Stimulated activated CD8-positive, alpha-beta memory T cell treated with anti-CD3 and anti-CD28 coated beads, Interleukin-4, amount 100 ng/mL, for 4 hours (primary cell): ENCODE results near the gene LRRC59.

Experiments
- DNase-seq, 2 donors: peaks; one replicate each; pipeline ENCODE4 v3.0.0-alpha.2; 2020; ENCODE audit warnings: low read depth in 2 of 2, low spot score in 1 of 2

LRRC59 gene

DNA sequence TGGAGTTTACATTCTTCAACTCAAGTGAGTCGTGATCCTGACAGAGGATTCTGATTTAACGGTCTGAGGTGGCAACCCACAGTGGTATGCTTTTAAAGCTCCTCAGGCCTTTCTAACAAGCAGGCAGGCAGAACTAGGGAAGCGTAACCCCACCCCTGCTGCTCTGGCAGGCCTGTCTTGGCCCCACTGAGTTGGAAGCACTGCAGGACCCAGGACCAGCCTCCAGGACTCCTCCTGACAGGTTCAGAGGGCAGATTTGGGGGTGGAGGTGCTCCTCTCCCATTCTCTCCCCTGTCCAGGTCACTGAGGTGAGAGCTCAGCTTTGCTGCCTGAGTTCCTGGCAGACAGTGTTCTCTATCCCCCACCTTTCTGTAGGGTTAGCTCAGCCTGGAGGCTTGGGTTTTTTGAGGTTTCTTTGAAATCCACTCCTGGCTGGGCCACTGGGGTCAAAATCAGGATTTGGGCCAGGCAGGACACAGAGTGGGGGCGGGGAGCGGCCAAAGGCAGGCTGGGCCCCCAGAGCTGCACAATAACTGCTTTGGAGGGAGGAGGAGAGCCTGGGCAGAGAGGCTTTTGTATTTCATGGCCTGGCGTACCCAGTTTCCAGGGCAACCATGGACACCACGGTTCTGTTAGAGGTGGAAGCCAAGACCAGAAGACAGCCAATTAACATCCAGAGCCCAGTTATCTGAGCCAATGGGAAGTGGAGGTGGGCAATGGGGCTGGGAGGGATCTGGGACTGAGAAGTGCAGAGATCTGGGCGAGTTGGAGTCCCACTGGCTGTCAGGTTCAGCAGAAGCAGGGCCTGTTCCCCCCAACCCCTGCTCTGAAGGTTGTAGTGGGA, 33.9 kb downstream of the LRRC59 start:
- DNase-seq: no peak

DNA sequence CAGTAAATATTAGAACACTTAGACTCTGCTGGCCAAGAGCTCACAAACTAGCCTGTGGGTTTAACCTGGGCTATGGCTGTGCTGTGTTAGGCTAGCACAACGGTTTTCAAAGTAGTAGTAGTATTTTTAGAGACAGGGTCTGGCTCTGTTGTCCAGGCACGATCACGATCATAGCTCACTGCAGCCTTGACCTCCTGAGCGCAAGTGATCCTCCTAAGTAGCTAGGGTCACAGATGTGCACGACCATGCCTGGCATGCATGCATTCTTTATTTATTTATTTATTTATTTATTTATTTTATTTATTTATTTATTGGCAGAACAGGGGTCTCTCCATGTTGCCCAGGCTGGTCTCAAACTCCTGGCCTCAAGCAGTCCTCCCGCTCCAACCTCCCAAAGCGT, 34.7 kb downstream of the LRRC59 start:
- DNase-seq: no peak

DNA sequence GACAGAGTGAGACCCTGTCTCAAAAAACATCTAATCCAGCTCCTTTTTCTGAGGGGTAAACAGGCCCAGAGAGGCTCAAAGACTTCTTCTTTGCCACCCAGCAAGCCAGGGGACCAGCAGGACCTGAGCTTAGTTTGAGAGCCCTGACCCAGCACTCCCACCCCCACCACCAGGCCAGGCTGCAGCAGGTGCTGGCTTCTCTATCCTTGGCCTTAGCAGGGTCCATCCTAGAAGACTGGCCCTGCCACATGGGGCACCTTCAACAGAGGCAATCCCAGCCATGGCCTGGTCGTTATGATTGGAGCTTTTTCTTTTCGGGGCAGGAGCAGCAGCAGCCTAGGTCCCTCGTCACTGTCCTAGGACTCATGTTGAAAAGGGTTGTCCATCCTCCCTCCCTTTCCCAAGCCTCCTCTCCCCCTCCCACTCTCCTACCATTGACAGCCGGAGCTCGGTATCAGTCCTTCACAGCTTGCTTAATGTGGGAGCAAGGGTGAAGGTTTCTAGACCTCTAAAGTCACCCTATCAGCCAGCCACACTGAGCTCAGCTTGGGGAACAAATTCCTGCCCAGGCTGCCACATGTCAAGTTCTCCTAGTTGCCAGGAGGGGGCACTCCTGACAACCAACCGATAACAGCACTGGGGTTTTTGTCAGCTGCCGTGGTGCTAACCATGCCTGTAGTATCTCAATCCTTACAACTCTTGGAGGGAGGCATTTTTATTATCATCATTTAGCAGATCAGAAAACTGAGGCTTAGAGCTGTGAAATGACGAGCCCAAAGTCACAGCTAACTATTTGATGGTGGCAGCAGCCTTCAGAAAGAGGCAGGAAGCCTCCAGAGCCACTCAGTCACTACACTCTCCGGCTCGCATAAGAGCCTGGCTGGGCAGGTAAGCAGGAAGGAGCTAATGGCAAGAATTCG, 35.5 kb downstream of the LRRC59 start:
- DNase-seq: peak; percentile 26 to 39

DNA sequence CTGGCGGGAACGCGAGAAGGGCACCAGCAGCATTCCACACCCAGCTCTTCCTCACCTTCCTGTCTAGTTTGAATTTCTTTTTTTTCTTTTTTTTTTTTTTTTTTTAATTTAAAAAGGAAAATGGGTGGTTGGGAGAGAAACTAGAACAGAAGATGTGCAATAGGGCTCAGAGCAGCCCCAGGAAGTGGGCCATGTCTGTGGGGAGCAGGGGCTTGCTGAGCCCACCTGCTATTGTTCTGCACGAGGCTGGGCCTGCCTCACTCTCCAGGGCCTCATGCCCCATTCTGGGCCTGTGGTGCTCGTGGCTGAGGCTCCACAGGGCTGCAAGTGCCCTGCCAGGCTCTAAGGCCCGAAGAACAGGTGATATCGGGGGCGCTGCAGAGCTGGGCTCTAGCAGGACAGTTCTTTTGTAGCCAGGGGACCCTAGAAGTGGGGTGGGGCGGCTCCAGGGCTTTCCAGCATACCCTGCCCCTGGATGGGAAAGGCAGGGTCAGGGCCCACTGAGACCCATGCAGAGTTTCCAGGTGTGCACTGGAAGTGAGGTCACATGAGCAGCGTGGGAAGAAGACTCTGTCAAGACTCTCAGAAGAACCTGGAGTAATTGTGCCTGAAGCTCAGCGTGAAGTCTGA, 36.7 kb downstream of the LRRC59 start:
- DNase-seq: no peak

DNA sequence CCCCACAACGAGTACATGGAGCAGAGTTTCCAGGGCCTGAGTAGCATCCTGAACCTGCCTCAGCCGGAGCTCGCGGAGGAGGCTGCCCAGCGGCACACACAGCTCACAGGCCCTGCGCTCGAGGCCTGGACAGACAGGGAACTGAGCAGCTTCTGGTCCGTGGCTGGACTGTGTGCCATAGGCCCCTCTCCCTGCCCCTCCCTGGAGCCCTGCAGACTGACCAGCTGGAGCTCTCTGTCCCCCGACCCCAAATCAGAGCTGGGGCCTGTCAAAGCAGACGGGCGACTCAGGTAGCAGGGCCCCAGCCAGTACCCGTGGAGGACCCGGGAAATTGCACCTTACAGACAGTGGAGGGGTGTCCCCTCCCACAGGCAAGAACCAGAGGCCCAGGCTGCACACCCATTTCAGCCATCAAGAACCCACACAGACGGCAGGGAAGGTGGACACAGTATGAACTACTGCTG, 37.3 kb downstream of the LRRC59 start:
- DNase-seq: no peak

DNA sequence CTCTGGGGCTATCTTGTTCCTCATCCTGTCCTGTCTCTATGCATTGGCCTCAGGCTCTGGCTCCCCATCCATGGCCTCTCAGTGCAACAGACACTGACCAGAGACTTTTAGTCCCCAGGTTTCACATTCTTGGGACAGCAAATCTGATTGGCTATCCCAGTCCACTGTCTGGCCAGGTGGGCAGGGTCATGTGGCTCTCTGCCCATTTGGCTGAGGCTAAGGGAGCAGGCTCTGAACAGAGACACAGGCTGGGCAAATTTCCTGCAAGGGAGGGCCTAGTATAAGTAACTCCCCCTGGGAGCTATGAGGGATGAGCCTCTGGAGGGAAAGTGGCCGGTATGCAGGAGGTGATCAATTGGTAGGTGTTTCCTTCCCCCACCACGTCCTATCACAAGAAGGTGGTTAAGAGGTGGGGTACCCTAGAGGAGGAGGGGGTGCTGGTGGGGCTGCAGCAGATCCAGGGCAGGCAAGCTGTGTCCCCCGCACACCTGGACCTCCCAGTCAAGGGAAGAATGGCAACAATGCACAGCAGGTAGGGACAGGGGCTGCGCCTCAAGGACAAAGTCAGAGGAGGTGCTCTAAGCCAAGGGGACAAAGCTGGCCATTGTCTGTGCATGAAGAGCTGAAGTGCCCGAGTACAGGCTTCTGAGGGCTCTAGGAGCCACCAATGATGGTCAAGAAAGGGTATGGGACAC, 38.2 kb downstream of the LRRC59 start:
- no peak for DNase-seq

DNA sequence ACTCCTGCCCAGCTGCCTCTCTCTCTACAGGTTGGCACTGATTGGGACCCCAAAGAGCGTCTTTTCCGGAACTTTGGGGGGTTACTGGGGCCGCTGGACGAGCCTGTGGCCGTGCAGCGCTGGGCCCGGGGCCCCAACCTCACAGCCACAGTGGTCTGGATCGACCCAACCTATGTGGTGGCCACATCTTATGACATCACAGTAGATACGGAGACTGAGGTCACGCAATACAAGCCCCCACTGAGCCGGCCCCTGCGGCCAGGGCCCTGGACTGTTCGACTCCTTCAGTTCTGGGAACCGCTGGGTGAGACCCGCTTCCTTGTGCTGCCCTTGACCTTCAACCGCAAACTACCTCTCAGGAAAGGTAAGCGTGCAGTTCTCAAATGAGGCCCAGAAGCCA, 39.1 kb downstream of the LRRC59 start:
- no peak for DNase-seq

DNA sequence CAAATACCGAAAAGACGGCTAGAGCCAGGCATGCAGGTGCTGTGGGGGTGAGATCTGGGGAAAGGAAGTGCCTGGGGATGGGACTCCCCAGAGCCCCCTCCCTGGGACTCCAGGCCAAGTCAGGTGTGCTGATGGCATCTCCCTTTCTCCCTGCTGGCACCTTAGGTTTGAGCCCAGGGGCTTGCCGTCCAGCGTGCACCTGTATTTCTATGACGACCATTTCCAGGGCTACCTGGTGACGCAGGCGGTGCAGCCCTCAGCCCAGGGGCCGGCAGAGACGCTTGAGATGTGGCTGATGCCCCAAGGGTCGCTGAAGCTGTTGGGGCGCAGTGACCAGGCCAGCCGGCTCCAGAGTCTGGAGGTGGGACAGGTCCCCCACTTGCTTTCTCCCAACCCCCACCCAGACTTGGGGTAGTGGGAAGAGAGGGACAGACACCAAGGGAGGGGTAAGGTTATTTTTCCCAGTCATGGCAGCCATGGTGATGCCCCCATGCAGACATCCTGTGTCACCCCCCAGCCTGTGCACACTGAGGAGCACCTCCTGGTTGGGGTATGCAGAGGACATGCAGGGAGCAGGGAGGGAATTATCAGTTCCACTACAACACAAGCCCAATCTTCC, 40.3 kb downstream of the LRRC59 start:
- no peak for DNase-seq

DNA sequence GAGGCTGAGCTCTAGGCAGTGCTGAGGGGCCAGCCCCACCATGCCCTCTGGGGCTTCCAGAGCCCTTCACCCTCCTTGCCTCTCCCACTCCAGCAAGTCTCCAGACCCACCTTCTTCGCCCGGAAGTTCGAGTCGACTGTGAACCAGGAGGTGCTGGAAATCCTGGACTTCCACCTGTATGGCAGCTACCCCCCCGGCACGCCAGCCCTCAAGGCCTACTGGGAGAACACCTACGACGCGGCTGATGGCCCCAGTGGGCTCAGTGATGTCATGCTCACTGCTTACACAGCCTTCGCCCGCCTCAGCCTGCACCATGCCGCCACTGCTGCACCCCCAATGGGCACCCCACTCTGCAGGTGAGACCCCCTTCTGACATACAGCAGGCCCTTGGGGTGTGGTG, 40.9 kb downstream of the LRRC59 start:
- no peak for DNase-seq

DNA sequence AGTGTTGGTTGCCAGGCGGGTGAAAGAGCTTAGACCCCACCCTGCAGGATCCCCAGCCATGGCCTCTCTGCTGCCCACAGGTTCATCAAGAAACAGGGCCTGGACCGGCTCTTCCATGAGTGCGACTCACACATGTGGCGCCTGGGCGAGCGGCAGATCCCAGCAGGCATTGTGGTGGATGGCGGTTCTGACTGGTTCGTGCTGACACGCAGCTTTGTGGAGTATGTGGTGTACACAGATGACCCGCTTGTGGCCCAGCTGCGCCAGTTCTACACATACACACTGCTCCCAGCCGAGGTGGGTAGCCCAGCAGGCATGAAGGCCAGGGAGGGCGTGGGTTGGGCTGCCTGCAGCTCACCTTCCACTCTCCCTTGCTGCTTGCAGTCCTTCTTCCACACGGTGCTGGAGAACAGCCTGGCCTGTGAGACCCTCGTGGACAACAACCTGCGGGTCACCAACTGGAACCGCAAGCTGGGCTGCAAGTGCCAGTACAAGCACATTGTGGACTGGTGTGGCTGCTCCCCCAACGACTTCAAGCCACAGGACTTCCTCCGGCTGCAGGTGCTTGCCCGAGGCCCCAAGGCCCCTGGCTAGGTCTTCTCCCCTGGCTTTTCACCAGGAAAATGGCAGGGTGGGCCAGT, 41.5 kb downstream of the LRRC59 start:
- DNase-seq: no peak

DNA sequence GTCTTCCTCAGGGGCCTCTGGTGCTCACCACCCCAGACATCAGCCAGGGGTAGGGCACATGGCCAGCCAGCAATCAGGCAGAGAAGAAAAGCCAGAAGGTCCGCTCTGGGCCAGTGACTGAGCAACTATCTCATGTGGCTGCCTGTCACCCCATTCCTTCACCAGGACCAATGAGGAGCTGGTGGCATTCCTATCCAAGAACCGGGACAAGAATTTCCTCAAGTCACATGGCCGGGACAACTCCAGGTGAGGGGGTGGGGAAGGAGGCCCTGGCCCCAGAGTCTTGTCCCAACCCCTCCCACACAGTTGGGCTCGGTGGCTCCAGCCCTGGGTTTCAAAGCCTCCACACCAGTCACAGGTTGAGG, 42.0 kb downstream of the LRRC59 start:
- DNase-seq: no peak

DNA sequence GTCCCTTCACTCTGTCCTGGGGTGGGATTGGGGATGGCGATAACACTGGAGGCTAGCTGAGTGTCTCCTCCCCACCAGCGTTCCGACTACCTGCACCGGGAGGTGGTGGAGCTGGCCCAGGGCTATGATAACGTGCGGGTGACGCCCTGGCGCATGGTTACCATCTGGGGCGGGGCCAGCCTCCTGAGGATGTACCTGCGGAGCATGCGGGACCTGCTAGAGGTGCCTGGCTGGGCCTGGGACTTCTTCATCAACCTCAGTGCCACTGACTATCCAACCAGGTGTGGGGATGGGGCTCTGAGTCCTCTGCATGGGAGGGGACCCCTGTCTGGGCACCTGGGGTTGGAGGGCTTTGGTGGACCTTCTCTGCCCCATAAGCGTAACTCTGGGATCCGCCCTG, 42.5 kb downstream of the LRRC59 start:
- DNase-seq: no peak

DNA sequence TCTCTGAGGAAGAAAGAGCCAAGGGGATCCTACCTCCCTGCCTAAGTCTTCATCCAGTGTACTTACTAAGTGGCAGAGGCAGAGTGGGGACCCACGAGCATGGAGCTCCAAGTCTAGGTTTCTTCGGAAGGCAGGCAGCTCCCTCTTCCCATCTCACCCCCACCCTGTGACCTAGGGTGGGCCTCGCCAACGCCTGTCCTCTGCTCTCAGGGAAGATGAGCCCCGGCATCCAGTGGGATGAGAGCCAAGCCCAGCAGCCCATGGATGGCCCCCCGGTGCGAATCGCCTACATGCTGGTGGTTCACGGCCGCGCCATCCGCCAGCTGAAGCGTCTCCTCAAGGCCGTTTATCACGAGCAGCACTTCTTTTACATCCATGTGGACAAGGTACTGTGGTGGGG, 43.1 kb downstream of the LRRC59 start:
- no peak for DNase-seq

DNA sequence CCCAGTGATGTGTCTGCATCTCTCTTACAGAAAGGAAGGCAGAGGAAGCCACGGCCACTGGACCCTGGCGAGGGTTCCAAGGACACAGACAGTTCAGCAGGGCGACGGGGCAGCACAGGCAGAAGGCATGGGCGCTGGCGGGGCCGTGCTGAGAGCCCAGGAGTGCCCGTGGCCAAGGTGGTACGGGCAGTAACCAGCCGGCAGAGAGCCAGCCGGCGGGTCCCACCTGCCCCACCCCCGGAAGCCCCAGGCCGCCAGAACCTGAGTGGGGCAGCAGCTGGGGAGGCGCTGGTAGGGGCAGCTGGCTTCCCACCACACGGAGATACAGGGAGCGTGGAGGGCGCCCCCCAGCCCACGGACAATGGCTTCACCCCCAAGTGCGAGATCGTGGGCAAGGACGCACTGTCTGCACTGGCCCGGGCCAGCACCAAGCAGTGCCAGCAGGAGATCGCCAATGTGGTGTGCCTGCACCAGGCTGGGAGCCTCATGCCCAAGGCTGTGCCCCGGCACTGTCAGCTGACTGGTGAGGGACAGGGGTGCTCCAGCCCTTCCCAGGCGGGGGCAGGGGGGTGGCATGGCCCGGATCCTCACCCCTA, 43.6 kb downstream of the LRRC59 start:
- no peak for DNase-seq

DNA sequence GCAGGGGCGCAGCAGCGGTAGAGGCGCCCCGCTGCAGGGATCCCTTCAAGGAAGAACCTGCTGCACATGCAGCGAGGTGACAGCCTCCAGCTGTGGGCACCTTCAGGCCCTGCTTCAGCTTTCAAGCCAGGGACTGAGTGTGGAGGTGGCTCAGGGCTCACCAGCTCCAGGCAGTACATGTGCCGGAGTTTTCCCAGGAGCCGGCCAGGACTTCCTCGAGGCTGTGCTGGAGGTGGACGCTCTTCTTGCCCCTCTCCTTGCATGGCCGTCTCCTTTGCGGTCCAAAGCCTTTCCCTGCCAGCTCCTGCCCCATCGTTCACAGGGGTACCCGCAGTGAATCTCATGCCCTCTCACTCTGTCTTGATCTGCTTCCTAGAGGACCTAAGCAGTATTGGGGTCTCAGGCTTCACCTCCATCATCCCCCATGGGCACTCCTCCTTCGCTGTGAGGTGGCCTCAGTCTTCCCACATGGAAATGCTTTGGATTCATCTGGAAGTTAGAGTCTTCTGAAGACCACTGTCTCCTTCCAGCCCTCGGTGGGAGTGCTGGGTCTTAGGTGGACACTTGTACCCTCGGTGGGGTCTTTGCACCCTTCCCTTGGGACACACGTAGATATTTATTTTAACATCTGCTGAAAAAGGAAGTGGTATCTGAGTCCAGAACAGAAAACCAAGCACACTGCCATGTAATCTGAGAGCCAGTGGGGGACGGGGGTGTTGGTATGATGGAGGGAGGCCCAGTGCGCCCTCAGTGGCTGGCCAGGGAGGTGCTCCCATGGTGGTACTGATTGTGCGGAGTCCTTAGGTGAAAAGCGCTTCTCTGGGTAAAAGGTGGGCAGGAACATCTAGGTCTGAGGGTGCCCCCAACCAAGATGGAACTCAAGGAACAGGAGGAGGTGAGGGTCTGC, 44.4 kb downstream of the LRRC59 start:
- no peak for DNase-seq

DNA sequence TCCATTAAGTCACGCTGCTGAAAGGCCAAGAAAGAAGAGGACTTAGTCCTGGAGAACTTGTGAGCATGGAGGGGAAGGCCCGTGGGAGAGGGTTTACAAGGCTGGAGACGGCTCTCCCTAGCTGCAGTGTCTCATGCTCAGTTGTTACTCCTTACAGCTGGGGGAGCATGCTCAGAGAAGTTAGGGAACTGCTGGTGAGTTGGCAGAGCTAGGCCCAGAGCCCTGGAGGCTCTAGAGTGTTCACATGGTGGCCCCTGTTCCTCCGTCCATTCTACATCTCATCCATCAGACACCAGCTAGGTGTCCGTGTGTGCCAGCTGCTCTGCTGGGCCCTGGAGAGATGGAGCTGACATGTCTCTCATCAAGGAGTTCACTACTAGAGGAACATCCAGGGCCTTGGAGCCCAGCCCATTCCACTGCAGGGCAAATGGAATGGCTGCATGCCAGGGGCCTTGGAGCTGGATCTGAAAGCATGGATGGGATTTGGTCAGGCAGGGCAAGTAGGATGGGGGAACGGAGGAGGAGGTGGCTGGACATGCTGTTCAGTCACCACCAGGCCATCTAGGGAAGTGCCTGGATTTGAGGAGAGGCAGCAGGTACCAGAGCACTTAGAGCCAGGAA, 45.1 kb downstream of the LRRC59 start:
- no peak for DNase-seq

DNA sequence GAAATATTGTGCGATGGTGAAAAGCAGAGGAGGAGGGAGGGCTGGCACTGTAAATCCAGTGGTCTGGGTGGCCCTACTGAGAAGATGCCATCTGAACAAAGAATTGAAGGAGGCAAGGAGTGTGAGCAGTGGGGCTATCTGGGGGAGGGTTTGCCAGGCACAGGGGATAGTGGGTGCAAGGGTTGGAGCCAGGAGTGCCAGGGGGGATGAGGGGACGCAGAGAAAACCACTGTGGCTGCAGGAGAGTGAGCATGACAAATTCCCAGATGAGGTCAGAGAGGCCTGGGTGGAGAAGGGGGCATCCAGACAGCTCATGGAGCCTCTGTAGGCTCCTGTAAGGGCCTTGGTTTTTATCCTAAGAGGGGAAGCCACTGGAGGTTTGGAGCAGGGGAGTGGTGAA, 46.6 kb downstream of the LRRC59 start:
- no peak for DNase-seq

DNA sequence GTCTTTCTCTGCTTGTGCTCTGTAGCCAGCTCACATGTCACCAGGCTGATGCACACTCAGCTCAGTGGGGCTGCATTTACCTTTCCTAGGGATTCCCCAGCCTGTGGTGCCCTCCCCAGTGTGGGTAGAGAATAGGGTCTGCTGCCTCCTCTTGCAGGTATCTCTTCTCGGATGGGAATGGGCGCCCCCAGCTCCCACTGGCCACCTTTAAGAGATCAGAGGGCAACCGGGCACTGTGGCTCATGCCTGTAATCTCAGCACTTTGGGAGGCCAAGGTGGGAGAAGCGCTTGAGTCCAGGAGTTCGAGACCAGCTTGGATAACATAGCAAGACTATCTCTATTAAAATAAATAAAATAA, 48.1 kb downstream of the LRRC59 start:
- DNase-seq: no peak
